Measurements from ENCODE around the gene CD19.
"Not testable (repeated sequence)": the region's sequence is repeated elsewhere in the genome, so short reads cannot be mapped to it uniquely, and the experiment has no call there.

The CD19 gene

GRCh38 chr16:28937222-28937876 is 5.6 kb downstream of the CD19 start:
- no peak for DNase-seq

- no peak for DNase-seq
These were observed 7.0 kb downstream of the CD19 start for GRCh38 chr16:28938721-28939120.

- not testable (repeated sequence) for DNase-seq
These were observed 8.1 kb downstream of the CD19 start for GRCh38 chr16:28939825-28940224.

- DNase-seq, result no peak
These were observed 11.5 kb downstream of the CD19 start for GRCh38 chr16:28943281-28943680.

- no peak for DNase-seq
These were observed 14.9 kb downstream of the CD19 start for GRCh38 chr16:28946681-28947080.

- DNase-seq, result peak; percentile 100
These were observed 19.1 kb downstream of the CD19 start, which contains the start of gene NFATC2IP for GRCh38 chr16:28950648-28951409. TSS of gene NFATC2IP (plus strand) at chr16:28950937. CDS start at chr16:28951012, 75 bp downstream.

GRCh38 chr16:28951410-28951943 is 19.7 kb downstream of the CD19 start:
- DNase-seq, result no peak

GRCh38 chr16:28958216-28958615 is 26.4 kb downstream of the CD19 start:
- DNase-seq, result no peak

- no peak for DNase-seq
These were observed 27.1 kb downstream of the CD19 start for GRCh38 chr16:28958836-28959235.

- no peak for DNase-seq
These were observed 32.3 kb downstream of the CD19 start for GRCh38 chr16:28964072-28964471.

GRCh38 chr16:28964496-28964895 is 32.7 kb downstream of the CD19 start:
- DNase-seq, result no peak

- no peak for DNase-seq
These were observed 35.4 kb downstream of the CD19 start for GRCh38 chr16:28967156-28967555.

- DNase-seq, result not testable (repeated sequence)
These were observed 37.9 kb downstream of the CD19 start for GRCh38 chr16:28969696-28970095.

GRCh38 chr16:28974007-28974436 is 42.3 kb downstream of the CD19 start:
- DNase-seq, result peak; percentile 64

- DNase-seq, result peak; percentile 98
These were observed 42.8 kb downstream of the CD19 start, which contains the start of gene SPNS1 for GRCh38 chr16:28974437-28975157. TSS of gene SPNS1 (plus strand) at chr16:28974778. CDS start at chr16:28975152, 374 bp downstream.

- DNase-seq, result no peak
These were observed 43.4 kb downstream of the CD19 start for GRCh38 chr16:28975158-28975599.

- no peak for DNase-seq
These were observed 46.2 kb downstream of the CD19 start for GRCh38 chr16:28977703-28978662.

- not testable (repeated sequence) for DNase-seq
These were observed 48.6 kb downstream of the CD19 start for GRCh38 chr16:28980330-28980729.

GRCh38 chr16:28980929-28981328 is 49.2 kb downstream of the CD19 start:
- DNase-seq, result no peak

- DNase-seq, result no peak
These were observed 49.7 kb downstream of the CD19 start for GRCh38 chr16:28981517-28981916.

- DNase-seq, result no peak
These were observed 50.6 kb downstream of the CD19 start for GRCh38 chr16:28982418-28982817.

GRCh38 chr16:28982949-28983348 is 51.2 kb downstream of the CD19 start:
- no peak for DNase-seq

Measured in right hindlimb (tissue), 1 donor.